PC-3 (cell line): ENCODE data around the gene CFAP126.
"Not testable (repeated sequence)": the region's sequence is repeated elsewhere in the genome, so short reads cannot be mapped to it uniquely, and the experiment has no call there.

Experiments
- CTCF ChIP-seq: fragments of 300-600 bp; sonication (generic); conservative IDR thresholded peaks from 2 replicates; pipeline ENCODE4 v1.5.1; 2017; ENCODE audit warnings: antibody characterized with exemption, low read depth, mild to moderate bottlenecking, low read length
- EZH2phosphoT487 ChIP-seq: fragments of 300-600 bp; sonication (generic); IDR thresholded peaks from 2 replicates; pipeline ENCODE4 v1.6.1; 2018; ENCODE audit warnings: mild to moderate bottlenecking, antibody characterized with exemption, low read length, borderline replicate concordance

- TF ChIP-seq CTCF, EZH2phosphoT487: not testable (repeated sequence)
Observed at GRCh38 chr1:161410636-161410970, 42.9 kb upstream of the CFAP126 start.
